Kidney (tissue), 14 donors: Measurements from ENCODE around the gene SLC11A1. TPM values are rescaled to one million over a fixed set of nuclear protein-coding genes. Genes with fewer than 3 reads are reported as not detected.

Experiments used
- DNase-seq, 5 donors: peaks; one replicate each; pipeline ENCODE4 v3.0.0-alpha.2; 2013 to 2020
- FAIRE-seq: peaks from 2 replicates; lab custom pipeline; 2012; peaks lifted over from hg19 to GRCh38; lab: Jason Lieb, UNC
- H3K27ac ChIP-seq, 2 donors: one replicate each; pipeline ENCODE4 v1.7.0; 2013; ENCODE audit warnings: low read depth in 2 of 2, low read length in 2 of 2, inconsistent platforms in 1 of 2
- H3K27me3 ChIP-seq: one replicate; pipeline ENCODE4 v1.7.1; 2013; ENCODE audit warnings: low read length, inconsistent platforms; ENCODE audit not compliant: control insufficient read depth, insufficient read depth
- H3K36me3 ChIP-seq, 3 donors: one replicate each; pipeline versions ENCODE4 v1.7.0 to v1.7.1; 2013; ENCODE audit warnings: low read length in 3 of 3, control low read depth in 1 of 3, inconsistent platforms in 1 of 3; ENCODE audit not compliant: insufficient read depth in 3 of 3, control insufficient read depth in 2 of 3
- H3K4me1 ChIP-seq, 3 donors: one replicate each; pipeline versions ENCODE4 v1.7.0 to v1.7.1; 2013; ENCODE audit warnings: low read length in 3 of 3, inconsistent platforms in 1 of 3, low read depth in 1 of 3; ENCODE audit not compliant: control insufficient read depth in 2 of 3, insufficient read depth in 2 of 3
- H3K4me3 ChIP-seq, 3 donors: one replicate each; pipeline versions ENCODE4 v1.7.0 to v1.8.1; 2013; ENCODE audit warnings: low read length in 3 of 3, control low read depth in 1 of 3, inconsistent platforms in 1 of 3
- H3K9ac ChIP-seq, 3 donors: one replicate each; pipeline versions ENCODE4 v1.7.0 to v1.7.1; 2013; ENCODE audit warnings: low read length in 3 of 3, control low read depth in 1 of 3, inconsistent platforms in 1 of 3
- H3K9me3 ChIP-seq, 3 donors: one replicate each; pipeline versions ENCODE4 v1.7.0 to v1.7.1; 2013; ENCODE audit warnings: low read length in 3 of 3, control low read depth in 1 of 3, inconsistent platforms in 1 of 3; ENCODE audit not compliant: control insufficient read depth in 2 of 3, insufficient read depth in 1 of 3
- CTCF ChIP-seq: IDR thresholded peaks from 3 replicates; pipeline ENCODE4 v1.5.1; 2012; ENCODE audit warnings: mild to moderate bottlenecking, moderate library complexity, borderline replicate concordance; ENCODE audit not compliant: insufficient read depth; ENCODE audit errors: extremely low read depth
- intact Hi-C: fragments of 100-400 bp; cut with DNase I; formaldehyde crosslinking; loops from one replicate; pipeline ENCODE4 v1.11.1; 2022
- polyA plus RNA-seq: library from polyadenylated mRNA; stranded (reverse); fragments of 350-450 nt; fragmentation: Illumina TruSeq; extraction: RNeasy Lipid Tissue Mini Kit (QIAGEN cat#74804); gene quantifications from one replicate; pipeline ENCODE4 v1.2.3, GENCODE V29; 2014; ENCODE audit warnings: low read depth, low replicate concordance; ENCODE audit not compliant: insufficient read depth
- total RNA-seq: library from RNA; stranded (reverse); fragmentation: NEBNext Ultra II Directional; extraction: Animal tissue kit (Norgen Biotek cat#: 25700); gene quantifications from one replicate; pipeline ENCODE4 v1.2.1, GENCODE V29; 2021
- donor health status: control.
- donor health status: control.
- donor health status: control.
- donor health status: control.
- donor health status: control.
- donor health status: DM: yes; HTN: yes; CAD: no.
- donor health status: Normal renal cell carcinoma (clear cell type).

The SLC11A1 gene
- total and polyA plus RNA-seq, 2 donors from 2014 or later, result 1.2 to 37.6 TPM

GRCh38 chr2:218382785-218383184 is 712 bp downstream of the SLC11A1 start:
- Histone ChIP-seq H3K27me3 (no peaks in the 10 kb centered on the region), H3K9me3 (no peaks in the 10 kb centered on the region), H3K4me1 (peaks cover 0 to 7% (median 6%) of the 10 kb centered on the region in 3 donors), H3K9ac (no peak overlapping the region), H3K36me3 (no peaks in the 10 kb centered on the region), H3K27ac (no peak overlapping the region), H3K4me3 (no peak overlapping the region)
- DNase-seq (no peak), FAIRE-seq (no peak)
- no peak for TF ChIP-seq CTCF
- intact Hi-C loops, result no loop called here

- Histone ChIP-seq H3K27ac (no peak overlapping the region), H3K27me3 (no peaks in the 10 kb centered on the region), H3K36me3 (no peaks in the 10 kb centered on the region), H3K9me3 (no peaks in the 10 kb centered on the region), H3K9ac (no peak overlapping the region), H3K4me1 (peaks cover 0 to 7% (median 7%) of the 10 kb centered on the region in 3 donors), H3K4me3 (no peak overlapping the region)
- TF ChIP-seq CTCF, result no peak
- intact Hi-C loops, result no loop called here
- no peak for FAIRE-seq
- peak in 1 of 5 donors; percentile 36 for DNase-seq
Observed at GRCh38 chr2:218383892-218384519, 1.9 kb downstream of the SLC11A1 start.

- H3K27me3 ChIP-seq, result no peaks in the 10 kb centered on the region
- H3K36me3 ChIP-seq, result no peaks in the 10 kb centered on the region
- H3K9me3 ChIP-seq, result no peaks in the 10 kb centered on the region
- intact Hi-C loops, result no loop called here
- FAIRE-seq, result no peak
- H3K4me3 ChIP-seq, result no peak overlapping the region
- no peak for TF ChIP-seq CTCF
- peaks cover 0 to 7% (median 7%) of the 10 kb centered on the region in 3 donors for H3K4me1 ChIP-seq
- peak in 1 of 5 donors; percentile 39 for DNase-seq
- no peak overlapping the region for H3K27ac ChIP-seq
- no peak overlapping the region for H3K9ac ChIP-seq
Observed at GRCh38 chr2:218384975-218385374, 2.9 kb downstream of the SLC11A1 start.
